ENCODE results near the gene KPNB1.
A peak's percentile ranks its signal among the peaks of the same experiment; 100 is the strongest.

KPNB1 gene

DNA sequence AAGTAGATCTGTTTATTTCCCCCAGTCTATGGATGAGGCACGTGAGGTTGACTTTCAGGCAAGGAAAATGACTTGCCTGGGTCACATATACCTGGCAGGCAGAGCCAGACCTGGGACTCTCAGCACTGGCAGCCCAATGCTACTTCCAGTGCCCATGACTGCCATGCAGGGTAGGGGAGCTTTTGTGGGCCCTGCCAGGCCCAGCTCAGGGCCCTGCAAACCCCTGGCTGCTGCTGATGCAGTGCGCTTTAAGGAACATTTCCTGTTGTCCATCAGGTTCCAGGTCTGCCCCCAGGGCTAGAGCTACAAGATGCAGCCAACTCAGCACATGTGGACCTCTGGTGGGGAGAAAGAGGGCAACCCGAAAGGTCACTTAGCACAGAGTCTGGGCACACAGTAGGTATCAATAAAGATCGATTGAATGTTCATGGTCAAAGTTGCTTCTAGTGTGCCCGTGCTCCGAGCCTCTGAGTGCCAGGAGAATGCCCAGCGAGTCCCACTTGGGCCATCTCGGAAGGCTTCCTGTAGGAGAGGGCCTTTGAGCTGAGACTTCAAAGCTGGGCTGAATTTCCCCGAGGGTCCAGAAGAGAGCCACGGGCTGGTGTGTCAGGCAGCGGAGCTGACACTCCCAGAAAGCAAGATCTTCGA lies 82.8 kb downstream of the KPNB1 start:
- TF ChIP-seq, protein P1, sequence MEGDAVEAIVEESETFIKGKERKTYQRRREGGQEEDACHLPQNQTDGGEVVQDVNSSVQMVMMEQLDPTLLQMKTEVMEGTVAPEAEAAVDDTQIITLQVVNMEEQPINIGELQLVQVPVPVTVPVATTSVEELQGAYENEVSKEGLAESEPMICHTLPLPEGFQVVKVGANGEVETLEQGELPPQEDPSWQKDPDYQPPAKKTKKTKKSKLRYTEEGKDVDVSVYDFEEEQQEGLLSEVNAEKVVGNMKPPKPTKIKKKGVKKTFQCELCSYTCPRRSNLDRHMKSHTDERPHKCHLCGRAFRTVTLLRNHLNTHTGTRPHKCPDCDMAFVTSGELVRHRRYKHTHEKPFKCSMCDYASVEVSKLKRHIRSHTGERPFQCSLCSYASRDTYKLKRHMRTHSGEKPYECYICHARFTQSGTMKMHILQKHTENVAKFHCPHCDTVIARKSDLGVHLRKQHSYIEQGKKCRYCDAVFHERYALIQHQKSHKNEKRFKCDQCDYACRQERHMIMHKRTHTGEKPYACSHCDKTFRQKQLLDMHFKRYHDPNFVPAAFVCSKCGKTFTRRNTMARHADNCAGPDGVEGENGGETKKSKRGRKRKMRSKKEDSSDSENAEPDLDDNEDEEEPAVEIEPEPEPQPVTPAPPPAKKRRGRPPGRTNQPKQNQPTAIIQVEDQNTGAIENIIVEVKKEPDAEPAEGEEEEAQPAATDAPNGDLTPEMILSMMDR (IDR thresholded peaks at IDR 0.05; ENCODE audit: control extremely low read depth, extremely low read depth, low read depth, missing control alignments): no peak
- ChIA-PET CTCF (interaction anchor here (0.8 to 7.0 kb wide), 20 partner anchors 8 to 157 kb away, joined by 3 to 72 read pairs (median 4); partner anchors contain the start of gene KPNB1), POLR2A (interaction anchor here (0.6 to 1.5 kb wide), 8 partner anchors 9 to 72 kb away, joined by 3 to 8 read pairs (median 4); no protein-coding TSS in a partner anchor)
- no peak for DNase-seq (ENCODE audit: extremely low spot score)

DNA sequence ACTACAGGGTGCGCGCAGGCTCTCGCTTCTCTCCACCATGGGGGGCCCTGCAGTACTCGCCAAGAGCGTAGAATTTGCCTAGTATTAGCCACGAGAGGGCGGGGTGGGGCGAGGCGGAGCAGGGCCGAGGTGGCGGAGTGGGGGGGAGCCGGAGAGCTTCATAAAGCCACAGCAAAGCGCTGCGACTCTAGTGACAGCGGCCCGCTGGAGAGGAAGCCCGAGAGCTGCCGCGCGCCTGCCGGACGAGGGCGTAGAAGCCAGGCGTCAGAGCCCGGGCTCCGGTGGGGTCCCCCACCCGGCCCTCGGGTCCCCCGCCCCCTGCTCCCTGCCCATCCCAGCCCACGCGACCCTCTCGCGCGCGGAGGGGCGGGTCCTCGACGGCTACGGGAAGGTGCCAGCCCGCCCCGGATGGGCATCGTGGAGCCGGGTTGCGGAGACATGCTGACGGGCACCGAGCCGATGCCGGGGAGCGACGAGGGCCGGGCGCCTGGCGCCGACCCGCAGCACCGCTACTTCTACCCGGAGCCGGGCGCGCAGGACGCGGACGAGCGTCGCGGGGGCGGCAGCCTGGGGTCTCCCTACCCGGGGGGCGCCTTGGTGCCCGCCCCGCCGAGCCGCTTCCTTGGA lies 83.4 kb downstream of the KPNB1 start, which contains the start of gene TBX21:
Gene TBX21, plus strand, starts transcription at position 190 of the 627 bp plus-strand sequence. Its CDS starts 219 bp downstream, at position 409.
- POLR2A ChIA-PET: interaction anchor here (0.6 to 1.5 kb wide), 8 partner anchors 9 to 72 kb away, joined by 3 to 8 read pairs (median 4); no protein-coding TSS in a partner anchor
- CTCF ChIA-PET: interaction anchor here (0.6 to 7.0 kb wide), 22 partner anchors 8 to 156 kb away, joined by 3 to 72 read pairs (median 4); partner anchors contain the start of gene KPNB1
- DNase-seq (ENCODE audit: extremely low spot score): peak; percentile 91
- TF ChIP-seq, protein P1 (IDR thresholded peaks at IDR 0.05; ENCODE audit: control extremely low read depth, extremely low read depth, low read depth, missing control alignments): peak; percentile 36

DNA sequence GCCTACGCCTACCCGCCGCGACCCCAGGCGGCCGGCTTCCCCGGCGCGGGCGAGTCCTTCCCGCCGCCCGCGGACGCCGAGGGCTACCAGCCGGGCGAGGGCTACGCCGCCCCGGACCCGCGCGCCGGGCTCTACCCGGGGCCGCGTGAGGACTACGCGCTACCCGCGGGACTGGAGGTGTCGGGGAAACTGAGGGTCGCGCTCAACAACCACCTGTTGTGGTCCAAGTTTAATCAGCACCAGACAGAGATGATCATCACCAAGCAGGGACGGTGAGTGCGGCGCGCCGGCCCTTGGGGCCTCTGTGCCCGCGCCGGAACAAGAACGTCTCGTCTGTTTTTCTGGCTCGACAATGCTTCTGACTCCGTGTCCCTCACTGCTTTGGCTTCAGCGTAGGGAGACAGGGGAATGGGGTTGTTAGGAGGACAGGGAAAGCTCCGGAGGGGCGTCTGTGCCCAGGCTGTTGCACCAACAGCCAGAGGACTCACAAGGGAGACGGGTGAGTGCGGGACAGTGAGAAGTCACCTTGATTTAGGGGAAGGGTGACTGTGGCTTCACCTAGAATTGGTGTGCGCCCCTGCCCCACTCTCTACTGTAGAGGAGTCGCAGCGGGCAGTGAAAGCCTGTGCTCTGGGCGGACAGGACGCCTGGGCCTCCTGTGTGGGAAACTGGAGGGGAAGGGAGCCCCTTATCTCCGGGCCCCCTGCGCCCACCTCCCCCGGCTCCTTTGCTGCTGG lies 84.1 kb downstream of the KPNB1 start:
- ChIA-PET POLR2A (interaction anchor here (1.0 to 1.5 kb wide), 4 partner anchors 10 to 33 kb away, joined by 3 to 8 read pairs (median 4); no protein-coding TSS in a partner anchor), CTCF (interaction anchor here (0.6 to 7.0 kb wide), 19 partner anchors 8 to 155 kb away, joined by 3 to 72 read pairs (median 4); partner anchors contain the start of gene KPNB1)
- DNase-seq (ENCODE audit: extremely low spot score): no peak
- TF ChIP-seq, protein P1 (IDR thresholded peaks at IDR 0.05; ENCODE audit: control extremely low read depth, extremely low read depth, low read depth, missing control alignments): no peak

DNA sequence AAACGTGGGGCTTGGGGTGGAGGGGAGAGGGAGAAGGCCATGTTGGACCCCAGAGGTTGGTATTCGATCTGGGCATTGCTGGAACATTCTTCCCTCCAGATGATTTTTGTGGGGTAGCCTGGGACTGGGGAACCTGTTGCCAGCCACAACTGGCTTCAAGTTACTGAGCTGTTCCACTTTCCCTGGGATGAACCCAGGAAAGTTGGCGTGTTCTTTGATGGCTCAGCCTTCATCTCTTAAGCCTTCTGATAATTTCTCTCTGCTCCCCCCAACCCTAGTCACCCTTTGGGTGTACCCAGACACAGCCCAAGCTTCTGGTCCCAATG lies 85.4 kb downstream of the KPNB1 start:
- CTCF ChIA-PET: interaction anchor here (0.9 to 2.6 kb wide), 4 partner anchors 10 to 37 kb away, joined by 3 to 8 read pairs (median 6); no protein-coding TSS in a partner anchor
- TF ChIP-seq, protein P1 (IDR thresholded peaks at IDR 0.05; ENCODE audit: control extremely low read depth, extremely low read depth, low read depth, missing control alignments): no peak
- no peak for DNase-seq (ENCODE audit: extremely low spot score)
- POLR2A ChIA-PET: interaction anchor here (1.2 kb wide), 1 partner anchor 34 kb away, joined by 3 read pairs; no protein-coding TSS in a partner anchor

Measured in GM10248 (cell line).